HCT116 (cell line): ENCODE data around the gene COQ8B. TPM values are rescaled to one million over a fixed set of nuclear protein-coding genes. Genes with fewer than 3 reads are reported as not detected.

ENCODE experiments used
- ATAC-seq: fragments of 200-7000 bp; cut with Tn5 transposase; 2 replicates; pipeline ENCODE4 v1.9.1; 2020; ENCODE audit warnings: mild to moderate bottlenecking, moderate library complexity
- BruUV-seq: library from RNA; stranded (reverse); fragments of 400-500 nt; replicated peaks from 2 replicates; lab custom pipeline; 2021; lab: Mats Ljungman, UMichigan
- CTCF ChIA-PET: fragments of 300-600 bp; sonication (Branson Sonifier 250); formaldehyde crosslinking; loops from one replicate; lab custom pipeline; 2021; ENCODE audit warnings: antibody characterized with exemption; lab: Charles Lee
- POLR2A ChIA-PET: fragments of 300-600, 350-600 bp; sonication (Branson Sonifier 250); formaldehyde crosslinking; loops from one replicate; lab custom pipeline; 2021; ENCODE audit warnings: antibody characterized with exemption; lab: Charles Lee
- RAD21 ChIA-PET, 2 experiments: fragments of 300-600 bp; sonication (Branson Sonifier 250); formaldehyde crosslinking; loops; one replicate each; lab custom pipeline; 2023; ENCODE audit warnings: low total read pairs in 2 of 2; ENCODE audit not compliant: uncharacterized antibody in 2 of 2, unreplicated experiment in 2 of 2, low non-redundant PET in 1 of 2; lab: Charles Lee
- DNase-seq: peaks from one replicate; pipeline ENCODE4 v3.0.0-alpha.2; 2010; ENCODE audit warnings: low read depth, low spot score
- H2AFZ ChIP-seq: fragments of 200-600 bp; shearing (Covaris generic), sonication (generic); 2 replicates; pipeline ENCODE4 v1.6.1; 2017; ENCODE audit warnings: low read depth, mixed run types, mixed read lengths, antibody characterized with exemption, low read length; ENCODE audit not compliant: poor library complexity, severe bottlenecking
- H3K27ac ChIP-seq: 2 replicates; pipeline ENCODE4 v1.5.1; 2012; ENCODE audit warnings: low read depth, low read length
- H3K27me3 ChIP-seq: fragments of 200-600 bp; sonication (generic); 2 replicates; pipeline ENCODE4 v1.6.1; 2016; ENCODE audit warnings: mixed run types, low read length, mixed read lengths; ENCODE audit not compliant: insufficient read depth
- H3K36me3 ChIP-seq, 2 experiments: fragments of 200-500 bp in 1 of 2; fragments of 200-600 bp in 1 of 2; sonication (Bioruptor generic) in 1 of 2; sonication (generic) in 1 of 2; 2 replicates each; pipeline versions ENCODE4 v1.5.1 to v1.6.1; 2014 to 2016; ENCODE audit warnings: low read length in 2 of 2, inconsistent platforms in 1 of 2, mixed read lengths in 1 of 2, mixed run types in 1 of 2; ENCODE audit not compliant: insufficient read depth in 2 of 2, control insufficient read depth in 1 of 2
- H3K4me1 ChIP-seq, 2 experiments: fragments of 200-600 bp in 1 of 2; sonication (generic) in 1 of 2; 2 replicates each; pipeline versions ENCODE4 v1.5.1 to v1.6.1; 2012 to 2017; ENCODE audit warnings: low read length in 2 of 2, inconsistent platforms in 1 of 2, mild to moderate bottlenecking in 1 of 2, mixed read lengths in 1 of 2, mixed run types in 1 of 2, moderate library complexity in 1 of 2; ENCODE audit not compliant: insufficient read depth in 2 of 2, control insufficient read depth in 1 of 2
- H3K4me2 ChIP-seq: fragments of 200-600 bp; sonication (generic); 2 replicates; pipeline ENCODE4 v1.6.1; 2017; ENCODE audit warnings: mixed run types, low read length, mixed read lengths
- H3K4me3 ChIP-seq, 2 experiments: fragments of 200-600 bp in 1 of 2; sonication (generic) in 1 of 2; replicated peaks in 1 of 2; 2 replicates each; pipeline ENCODE4 v1.5.1; 2011 to 2016; ENCODE audit warnings: low read length in 2 of 2, control low read depth in 1 of 2, low read depth in 1 of 2, mild to moderate bottlenecking in 1 of 2, mixed read lengths in 1 of 2, mixed run types in 1 of 2
- H3K79me2 ChIP-seq: fragments of 200-600 bp; sonication (generic); 2 replicates; pipeline ENCODE4 v1.6.1; 2017; ENCODE audit warnings: mild to moderate bottlenecking, mixed run types, low read length, moderate library complexity, mixed read lengths; ENCODE audit not compliant: insufficient read depth
- H3K9ac ChIP-seq: fragments of 200-600 bp; sonication (generic); 2 replicates; pipeline ENCODE4 v1.6.1; 2016; ENCODE audit warnings: low read length, mixed read lengths
- H3K9me2 ChIP-seq: fragments of 200-600 bp; sonication (generic), shearing (Covaris generic); 2 replicates; pipeline ENCODE4 v1.6.1; 2017; ENCODE audit warnings: mixed run types, mild to moderate bottlenecking, moderate library complexity; ENCODE audit not compliant: insufficient read depth
- H3K9me3 ChIP-seq, 2 experiments: fragments of 200-500 bp in 1 of 2; fragments of 200-600 bp in 1 of 2; sonication (Bioruptor generic) in 1 of 2; sonication (generic) in 1 of 2; 2 replicates each; pipeline ENCODE4 v1.6.1; 2014 to 2017; ENCODE audit warnings: low read length in 2 of 2, mixed read lengths in 2 of 2, inconsistent platforms in 1 of 2, low read depth in 1 of 2, mild to moderate bottlenecking in 1 of 2, mixed run types in 1 of 2, moderate library complexity in 1 of 2; ENCODE audit not compliant: control insufficient read depth in 1 of 2, insufficient read depth in 1 of 2
- H4K20me1 ChIP-seq: fragments of 200-600 bp; sonication (generic), shearing (Covaris generic); 2 replicates; pipeline ENCODE4 v1.6.1; 2017; ENCODE audit warnings: mixed run types, mild to moderate bottlenecking, moderate library complexity; ENCODE audit not compliant: insufficient read depth
- ATF3 ChIP-seq: IDR thresholded peaks from 2 replicates; pipeline ENCODE4 v1.6.1; 2012
- CEBPB ChIP-seq: IDR thresholded peaks from 2 replicates; pipeline ENCODE4 v1.6.1; 2012; ENCODE audit warnings: low read depth
- CTCF ChIP-seq, 3 experiments: fragments of 200-600 bp in 1 of 3; sonication (generic) in 1 of 3; IDR thresholded peaks in 2 of 3; conservative IDR thresholded peaks in 1 of 3; 2 replicates each; pipeline ENCODE4 v1.5.1; 2012 to 2017; ENCODE audit warnings: low read depth in 2 of 3, low read length in 2 of 3, antibody characterized with exemption in 1 of 3, borderline replicate concordance in 1 of 3, control low read depth in 1 of 3, mild to moderate bottlenecking in 1 of 3, mixed read lengths in 1 of 3, mixed run types in 1 of 3, moderate library complexity in 1 of 3; ENCODE audit not compliant: insufficient read depth in 1 of 3
- ELF1 ChIP-seq: IDR thresholded peaks from 2 replicates; pipeline ENCODE4 v1.6.1; 2012; ENCODE audit warnings: low read depth, borderline replicate concordance
- EZH2 ChIP-seq: fragments of 200-600 bp; sonication (generic); IDR thresholded peaks from 2 replicates; pipeline ENCODE4 v1.6.1; 2017; ENCODE audit warnings: antibody characterized with exemption, mixed run types
- EZH2phosphoT487 ChIP-seq: fragments of 200-600 bp; IDR thresholded peaks from 2 replicates; pipeline ENCODE4 v1.6.1; 2018; ENCODE audit warnings: antibody characterized with exemption, borderline replicate concordance
- POLR2A ChIP-seq: IDR thresholded peaks from 2 replicates; pipeline ENCODE4 v1.7.0; 2011; ENCODE audit warnings: borderline replicate concordance; ENCODE audit not compliant: insufficient read depth, insufficient read length; ENCODE audit errors: extremely low read depth
- POLR2AphosphoS5 ChIP-seq: IDR thresholded peaks from 2 replicates; pipeline ENCODE4 v1.6.1; 2011; ENCODE audit warnings: mild to moderate bottlenecking, low read depth, low read length, moderate library complexity
- REST ChIP-seq: IDR thresholded peaks from 2 replicates; pipeline ENCODE4 v1.6.1; 2012; ENCODE audit warnings: low read depth
- SIN3A ChIP-seq: IDR thresholded peaks from 2 replicates; pipeline ENCODE4 v1.6.1; 2012; ENCODE audit warnings: low read depth
- SP1 ChIP-seq: IDR thresholded peaks from 2 replicates; pipeline ENCODE4 v1.6.1; 2012; ENCODE audit warnings: low read depth
- SRF ChIP-seq: IDR thresholded peaks from 2 replicates; pipeline ENCODE4 v1.6.1; 2012; ENCODE audit warnings: low read depth
- TCF7L2 ChIP-seq: IDR thresholded peaks from 2 replicates; pipeline ENCODE4 v1.7.0; 2011; ENCODE audit warnings: borderline replicate concordance, inconsistent platforms; ENCODE audit not compliant: insufficient read depth, insufficient read length; ENCODE audit errors: extremely low read depth
- ZBTB33 ChIP-seq: IDR thresholded peaks from 2 replicates; pipeline ENCODE4 v1.6.1; 2011; ENCODE audit warnings: mild to moderate bottlenecking, low read length, moderate library complexity; ENCODE audit not compliant: insufficient replicate concordance; ENCODE audit errors: extremely low read depth
- ZFX ChIP-seq: fragments of 450-650 bp; IDR thresholded peaks from 2 replicates; pipeline ENCODE4 v1.6.1; 2017
- ZNF274 ChIP-seq: fragments of 200-500 bp; sonication (Bioruptor generic); IDR thresholded peaks from 2 replicates; pipeline ENCODE4 v1.6.1; 2014; ENCODE audit warnings: mild to moderate bottlenecking, low read depth, low read length, inconsistent platforms
- intact Hi-C: fragments of 100-400 bp; cut with micrococcal nuclease; formaldehyde crosslinking; loops from 2 replicates; pipeline ENCODE4 v1.10.0; 2022
- total RNA-seq: library from RNA; stranded (reverse); gene quantifications from one replicate; pipeline ENCODE4 v1.2.1, GENCODE V29; 2021; ENCODE audit not compliant: unreplicated experiment

COQ8B gene
- total RNA-seq, 1 experiment from 2014 or later = 47.1 TPM

GRCh38 chr19:40659566-40659965, 57.1 kb downstream of the COQ8B start:
- no peaks in the 10 kb centered on the region for H3K9me2 ChIP-seq
- no peaks in the 10 kb centered on the region for H4K20me1 ChIP-seq
- ATAC-seq (no peak), DNase-seq (no peak)
- intact Hi-C loops = no loop called here
- POLR2A ChIA-PET = no interaction called here
- H3K9me3 ChIP-seq = no peaks in the 10 kb centered on the region
- no peaks in the 10 kb centered on the region for H3K27me3 ChIP-seq
- H3K4me3 ChIP-seq = no peak overlapping the region
- TF ChIP-seq ELF1 (no peak), ZNF274 (no peak), ZBTB33 (no peak), POLR2A (no peak), ATF3 (no peak), CTCF (IDR thresholded peaks at IDR 0.05 in 2 of 3, conservative IDR thresholded peaks at IDR 0.05 in 1 of 3; ENCODE audit: borderline replicate concordance in 1 of 3, insufficient read depth in 1 of 3, low read depth in 2 of 3, low read length in 2 of 3) (no peak), ZFX (no peak), TCF7L2 (no peak), POLR2AphosphoS5 (no peak), CEBPB (no peak), REST (no peak), SRF (no peak), EZH2phosphoT487 (no peak), SP1 (no peak), SIN3A (no peak), EZH2 (no peak)
- TF ChIP-seq, all 23 proteins: peak for 0
- Histone ChIP-seq H2AFZ (no peak overlapping the region), H3K9ac (no peak overlapping the region), H3K27ac (no peak overlapping the region), H3K4me2 (no peak overlapping the region), H3K4me1 (peaks cover 12 to 31% of the 10 kb centered on the region in 2 experiments), H3K79me2 (no peaks in the 10 kb centered on the region), H3K36me3 (no peaks in the 10 kb centered on the region)
- ChIA-PET CTCF (interaction anchor here (2.6 kb wide), 1 partner anchor 148 kb away, joined by 5 read pairs; no protein-coding TSS in a partner anchor), RAD21 (no interaction called here)
- no TSS peak for BruUV-seq
